Spleen (tissue), 7 donors: ENCODE measurements around the gene EDNRA.

Experiments used
- CTCF ChIP-seq, 11 experiments: fragments of 200-600 bp in 7 of 11; fragments of 450-650 bp in 4 of 11; sonication (generic) in 4 of 11; IDR thresholded peaks in 8 of 11; conservative IDR thresholded peaks in 3 of 11; 1 replicate in 7 of 11; 2 replicates in 4 of 11; pipeline versions ENCODE4 v1.4.0 to v1.8.0; 2016 to 2021; ENCODE audit warnings: antibody characterized with exemption in 11 of 11, inconsistent platforms in 4 of 11, mild to moderate bottlenecking in 1 of 11
- POLR2A ChIP-seq, 3 donors: fragments of 450-650 bp; IDR thresholded peaks; one replicate each; pipeline ENCODE4 v1.5.1; 2017; ENCODE audit warnings: antibody characterized with exemption in 3 of 3, mild to moderate bottlenecking in 1 of 3
- POLR2AphosphoS5 ChIP-seq, 3 donors: sonication (generic); formaldehyde crosslinking; IDR thresholded peaks; one replicate each; pipeline ENCODE4 v1.5.1; 2017; ENCODE audit warnings: antibody characterized with exemption in 3 of 3
- donor health status: DM: no; HTN: no; CAD: no; lungs with moderate emphysema.
- donor health status: DM: no; HTN: no; CAD: no.
- donor health status: DM: no; HTN: no; CAD: no.

GRCh38 chr4:147492761-147493160 lies 11.9 kb downstream of the EDNRA start:
- TF ChIP-seq CTCF (IDR thresholded peaks at IDR 0.05 in 8 of 11, conservative IDR thresholded peaks at IDR 0.05 in 3 of 11) (no peak), POLR2A (IDR thresholded peaks at IDR 0.05) (no peak), POLR2AphosphoS5 (IDR thresholded peaks at IDR 0.05) (peak in 1 of 3 donors; percentile 32)
